ENCODE data around the gene FBLN1. TPM values are rescaled to one million over a fixed set of nuclear protein-coding genes. Genes with fewer than 3 reads are reported as not detected.

The FBLN1 gene
- polyA plus RNA-seq, 1 donor from 2014 or later = 3.4 TPM

DNA sequence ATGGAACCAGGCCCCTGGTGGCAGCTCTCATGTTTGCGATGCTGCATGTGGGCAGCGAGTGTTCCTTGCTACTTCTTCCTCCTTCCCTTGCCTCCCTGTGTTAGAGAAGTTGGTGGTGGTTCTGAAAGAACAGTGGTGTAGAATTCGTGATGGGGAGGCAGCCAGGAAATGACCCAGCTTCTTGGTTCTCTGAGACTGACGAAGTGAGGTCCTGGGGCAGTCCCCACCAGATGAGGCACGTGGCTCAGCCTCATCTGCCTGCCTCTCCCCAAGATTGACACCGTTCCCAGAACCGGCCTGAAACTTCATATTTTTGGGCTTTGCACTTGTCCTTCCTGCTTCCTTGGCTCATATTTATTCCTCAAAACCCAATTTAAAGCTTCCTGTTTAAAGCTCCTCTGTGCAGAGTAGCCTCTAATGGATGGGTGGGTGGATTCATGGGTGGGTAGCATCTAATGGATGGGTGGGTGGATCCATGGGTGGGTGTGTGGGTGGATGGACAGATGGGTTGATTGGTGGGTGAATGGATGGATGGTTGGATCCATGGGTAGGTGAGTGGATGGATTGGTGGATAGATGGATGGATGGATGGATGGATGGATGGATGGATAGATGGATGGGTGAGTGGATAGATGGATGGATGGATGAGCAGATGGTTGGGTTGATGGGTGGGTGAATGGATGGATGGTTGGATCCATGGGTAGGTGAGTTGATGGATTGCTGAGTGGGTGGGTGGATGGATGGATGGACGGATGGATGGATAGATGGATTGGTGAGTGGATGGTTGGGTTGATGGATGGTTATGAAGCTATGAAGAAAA lies 91.6 kb downstream of the FBLN1 start:
- Histone ChIP-seq H3K27ac (ENCODE audit: low read length) (no peak overlapping the region), H3K4me3 (ENCODE audit: low read length) (no peak overlapping the region), H3K27me3 (ENCODE audit: insufficient read depth, low read depth, low read length) (no peaks in the 10 kb centered on the region), H3K79me2 (replicated peaks; ENCODE audit: insufficient read depth, low read length) (no peaks in the 10 kb centered on the region), H3K4me2 (ENCODE audit: low read length) (no peak overlapping the region), H3K9me3 (ENCODE audit: low read length) (no peaks in the 10 kb centered on the region), H3F3A (ENCODE audit: insufficient read depth, low read length, poor library complexity, severe bottlenecking) (no peaks in the 10 kb centered on the region), H4K20me1 (ENCODE audit: insufficient read depth) (no peaks in the 10 kb centered on the region), H3K36me3 (ENCODE audit: insufficient read depth, low read length) (no peaks in the 10 kb centered on the region), H3K9me2 (ENCODE audit: insufficient read depth, low read length) (no peaks in the 10 kb centered on the region), H2AFZ (ENCODE audit: low read depth, low read length) (no peak overlapping the region), H3K9ac (ENCODE audit: low read length) (no peak overlapping the region)
- no peak for TF ChIP-seq SMC3 (conservative IDR thresholded peaks at IDR 0.05; ENCODE audit: poor library complexity)
- no peak for TF ChIP-seq RAD21 (conservative IDR thresholded peaks at IDR 0.05)
- TF ChIP-seq EZH2 (IDR thresholded peaks at IDR 0.05; ENCODE audit: borderline replicate concordance, insufficient read depth, low read length, poor library complexity, severe bottlenecking) = no peak

- no peaks in the 10 kb centered on the region for H3K79me2 ChIP-seq (replicated peaks; ENCODE audit: insufficient read depth, low read length)
- H3F3A ChIP-seq (ENCODE audit: insufficient read depth, low read length, poor library complexity, severe bottlenecking) = no peaks in the 10 kb centered on the region
- no peaks in the 10 kb centered on the region for H3K9me3 ChIP-seq (ENCODE audit: low read length)
- no peaks in the 10 kb centered on the region for H3K9me2 ChIP-seq (ENCODE audit: insufficient read depth, low read length)
- no peak overlapping the region for H3K4me3 ChIP-seq (ENCODE audit: low read length)
- no peak for TF ChIP-seq EZH2 (IDR thresholded peaks at IDR 0.05; ENCODE audit: borderline replicate concordance, insufficient read depth, low read length, poor library complexity, severe bottlenecking)
- TF ChIP-seq, protein P1, sequence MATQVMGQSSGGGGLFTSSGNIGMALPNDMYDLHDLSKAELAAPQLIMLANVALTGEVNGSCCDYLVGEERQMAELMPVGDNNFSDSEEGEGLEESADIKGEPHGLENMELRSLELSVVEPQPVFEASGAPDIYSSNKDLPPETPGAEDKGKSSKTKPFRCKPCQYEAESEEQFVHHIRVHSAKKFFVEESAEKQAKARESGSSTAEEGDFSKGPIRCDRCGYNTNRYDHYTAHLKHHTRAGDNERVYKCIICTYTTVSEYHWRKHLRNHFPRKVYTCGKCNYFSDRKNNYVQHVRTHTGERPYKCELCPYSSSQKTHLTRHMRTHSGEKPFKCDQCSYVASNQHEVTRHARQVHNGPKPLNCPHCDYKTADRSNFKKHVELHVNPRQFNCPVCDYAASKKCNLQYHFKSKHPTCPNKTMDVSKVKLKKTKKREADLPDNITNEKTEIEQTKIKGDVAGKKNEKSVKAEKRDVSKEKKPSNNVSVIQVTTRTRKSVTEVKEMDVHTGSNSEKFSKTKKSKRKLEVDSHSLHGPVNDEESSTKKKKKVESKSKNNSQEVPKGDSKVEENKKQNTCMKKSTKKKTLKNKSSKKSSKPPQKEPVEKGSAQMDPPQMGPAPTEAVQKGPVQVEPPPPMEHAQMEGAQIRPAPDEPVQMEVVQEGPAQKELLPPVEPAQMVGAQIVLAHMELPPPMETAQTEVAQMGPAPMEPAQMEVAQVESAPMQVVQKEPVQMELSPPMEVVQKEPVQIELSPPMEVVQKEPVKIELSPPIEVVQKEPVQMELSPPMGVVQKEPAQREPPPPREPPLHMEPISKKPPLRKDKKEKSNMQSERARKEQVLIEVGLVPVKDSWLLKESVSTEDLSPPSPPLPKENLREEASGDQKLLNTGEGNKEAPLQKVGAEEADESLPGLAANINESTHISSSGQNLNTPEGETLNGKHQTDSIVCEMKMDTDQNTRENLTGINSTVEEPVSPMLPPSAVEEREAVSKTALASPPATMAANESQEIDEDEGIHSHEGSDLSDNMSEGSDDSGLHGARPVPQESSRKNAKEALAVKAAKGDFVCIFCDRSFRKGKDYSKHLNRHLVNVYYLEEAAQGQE (IDR thresholded peaks at IDR 0.05; ENCODE audit: borderline replicate concordance) = no peak
- no peak for TF ChIP-seq TAF1 (IDR thresholded peaks at IDR 0.05; ENCODE audit: low read depth)
- no peak for TF ChIP-seq MXI1 (conservative IDR thresholded peaks at IDR 0.05; ENCODE audit: poor library complexity, severe bottlenecking)
- TF ChIP-seq RAD21 (conservative IDR thresholded peaks at IDR 0.05) = no peak
- no peak for TF ChIP-seq CTCF (IDR thresholded peaks at IDR 0.05; ENCODE audit: poor library complexity, severe bottlenecking)
- no peak for TF ChIP-seq EP300 (conservative IDR thresholded peaks at IDR 0.05; ENCODE audit: poor library complexity, severe bottlenecking)
- TF ChIP-seq SMC3 (conservative IDR thresholded peaks at IDR 0.05; ENCODE audit: poor library complexity) = no peak
- TF ChIP-seq POLR2AphosphoS5 (IDR thresholded peaks at IDR 0.05) = no peak
- no peaks in the 10 kb centered on the region for H3K27me3 ChIP-seq (ENCODE audit: insufficient read depth, low read depth, low read length)
- H2AFZ ChIP-seq (ENCODE audit: low read depth, low read length) = no peak overlapping the region
- no peak overlapping the region for H3K9ac ChIP-seq (ENCODE audit: low read length)
- no peak overlapping the region for H3K4me2 ChIP-seq (ENCODE audit: low read length)
- H4K20me1 ChIP-seq (ENCODE audit: insufficient read depth) = no peaks in the 10 kb centered on the region
- no peaks in the 10 kb centered on the region for H3K36me3 ChIP-seq (ENCODE audit: insufficient read depth, low read length)
- H3K27ac ChIP-seq (ENCODE audit: low read length) = no peak overlapping the region
Observed at GRCh38 chr22:45597460-45598192, 94.9 kb downstream of the FBLN1 start.

All from neural cell (in vitro differentiated cells).